Measurements from ENCODE around the gene H2BK1.

DNA sequence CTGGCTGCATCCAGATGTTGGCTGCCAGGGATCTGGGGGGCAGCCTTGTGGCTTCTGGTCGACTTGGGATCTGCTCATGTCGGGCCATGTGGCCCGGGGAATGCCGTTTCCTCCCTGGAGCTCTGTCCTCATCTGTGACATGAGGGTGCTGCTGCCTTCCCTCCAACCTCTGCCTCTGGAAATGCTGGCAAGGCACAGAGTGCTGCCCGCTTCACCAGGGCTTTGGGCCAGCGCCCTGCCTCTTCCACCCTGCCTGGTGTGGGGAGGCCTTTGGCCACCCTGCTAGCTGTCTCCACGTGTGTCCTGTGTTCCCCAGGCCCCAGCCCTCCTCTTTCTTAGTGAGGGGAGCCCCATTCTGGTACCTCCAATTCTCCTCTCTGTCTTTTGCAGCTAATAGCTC, 44.0 kb upstream of the H2BK1 start:
- TF ChIP-seq, protein P1, sequence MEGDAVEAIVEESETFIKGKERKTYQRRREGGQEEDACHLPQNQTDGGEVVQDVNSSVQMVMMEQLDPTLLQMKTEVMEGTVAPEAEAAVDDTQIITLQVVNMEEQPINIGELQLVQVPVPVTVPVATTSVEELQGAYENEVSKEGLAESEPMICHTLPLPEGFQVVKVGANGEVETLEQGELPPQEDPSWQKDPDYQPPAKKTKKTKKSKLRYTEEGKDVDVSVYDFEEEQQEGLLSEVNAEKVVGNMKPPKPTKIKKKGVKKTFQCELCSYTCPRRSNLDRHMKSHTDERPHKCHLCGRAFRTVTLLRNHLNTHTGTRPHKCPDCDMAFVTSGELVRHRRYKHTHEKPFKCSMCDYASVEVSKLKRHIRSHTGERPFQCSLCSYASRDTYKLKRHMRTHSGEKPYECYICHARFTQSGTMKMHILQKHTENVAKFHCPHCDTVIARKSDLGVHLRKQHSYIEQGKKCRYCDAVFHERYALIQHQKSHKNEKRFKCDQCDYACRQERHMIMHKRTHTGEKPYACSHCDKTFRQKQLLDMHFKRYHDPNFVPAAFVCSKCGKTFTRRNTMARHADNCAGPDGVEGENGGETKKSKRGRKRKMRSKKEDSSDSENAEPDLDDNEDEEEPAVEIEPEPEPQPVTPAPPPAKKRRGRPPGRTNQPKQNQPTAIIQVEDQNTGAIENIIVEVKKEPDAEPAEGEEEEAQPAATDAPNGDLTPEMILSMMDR (IDR thresholded peaks at IDR 0.05): no peak
- TF ChIP-seq POLR2AphosphoS5 (IDR thresholded peaks at IDR 0.05): no peak
- no peak for TF ChIP-seq POLR2A (IDR thresholded peaks at IDR 0.05)
